B cell (primary cell): ENCODE results near the gene ITSN1. TPM values are rescaled to one million over a fixed set of nuclear protein-coding genes. Genes with fewer than 3 reads are reported as not detected.

ENCODE experiments used
- ATAC-seq: fragments of 200-7000 bp; cut with Tn5 transposase; one replicate; pipeline ENCODE4 v1.10.0; 2021; ENCODE audit warnings: low read depth, mild to moderate bottlenecking, moderate number of reproducible peaks, moderate library complexity
- CTCF ChIA-PET: fragments of 350-600 bp; sonication (Branson Sonifier 250); formaldehyde crosslinking; loops from one replicate; lab custom pipeline; 2021; ENCODE audit warnings: antibody characterized with exemption, inconsistent platforms; lab: Charles Lee
- POLR2A ChIA-PET: fragments of 350-600 bp; sonication (Branson Sonifier 250); formaldehyde crosslinking; loops from one replicate; lab custom pipeline; 2021; ENCODE audit warnings: antibody characterized with exemption; lab: Charles Lee
- DNase-seq: peaks from one replicate; pipeline ENCODE4 v3.0.0; 2013
- H2AFZ ChIP-seq: 2 replicates; pipeline ENCODE4 v1.6.1; 2012; ENCODE audit warnings: mild to moderate bottlenecking, low read depth, low read length; ENCODE audit not compliant: insufficient read depth, poor library complexity, severe bottlenecking
- H3K27ac ChIP-seq, 2 donors: 1 replicate in 1 of 2; 2 replicates in 1 of 2; pipeline ENCODE4 v1.5.1; 2012 to 2013; ENCODE audit warnings: low read length in 2 of 2, mild to moderate bottlenecking in 2 of 2, moderate library complexity in 1 of 2
- H3K27me3 ChIP-seq, 4 experiments: fragments of 200-600 bp in 1 of 4; sonication (generic) in 1 of 4; replicated peaks in 1 of 4; 1 replicate in 2 of 4; 2 replicates in 2 of 4; pipeline versions ENCODE4 v1.6.1 to v1.7.0; 2013 to 2016; ENCODE audit warnings: low read length in 3 of 4, mild to moderate bottlenecking in 2 of 4, mixed read lengths in 1 of 4, moderate library complexity in 1 of 4; ENCODE audit not compliant: insufficient read depth in 4 of 4, control insufficient read depth in 3 of 4; ENCODE audit errors: control extremely low read depth in 1 of 4
- H3K36me3 ChIP-seq, 2 experiments: replicated peaks in 1 of 2; 1 replicate in 1 of 2; 2 replicates in 1 of 2; pipeline versions ENCODE4 v1.6.1 to v1.7.1; 2013; ENCODE audit warnings: low read length in 1 of 2; ENCODE audit not compliant: insufficient read depth in 2 of 2, control insufficient read depth in 1 of 2; ENCODE audit errors: control extremely low read depth in 1 of 2, extremely low read depth in 1 of 2
- H3K4me1 ChIP-seq, 2 donors: fragments of 200-600 bp in 1 of 2; sonication (generic) in 1 of 2; 1 replicate in 1 of 2; 2 replicates in 1 of 2; pipeline versions ENCODE4 v1.5.1 to v1.6.1; 2013 to 2017; ENCODE audit warnings: low read length in 2 of 2; ENCODE audit not compliant: control insufficient read depth in 2 of 2, insufficient read depth in 2 of 2
- H3K4me2 ChIP-seq: replicated peaks from 2 replicates; pipeline ENCODE3; 2012; ENCODE audit warnings: mild to moderate bottlenecking, low read depth, low read length; ENCODE audit not compliant: poor library complexity, severe bottlenecking
- H3K4me3 ChIP-seq, 5 experiments: fragments of 200-600 bp in 1 of 5; sonication (generic) in 1 of 5; 1 replicate in 3 of 5; 2 replicates in 2 of 5; pipeline versions ENCODE4 v1.5.1 to v1.7.0; 2011 to 2016; ENCODE audit warnings: low read length in 4 of 5, mild to moderate bottlenecking in 4 of 5, low read depth in 2 of 5, control low read depth in 1 of 5, moderate library complexity in 1 of 5; ENCODE audit not compliant: insufficient read depth in 1 of 5; ENCODE audit errors: control extremely low read depth in 1 of 5, extremely low read depth in 1 of 5
- H3K79me2 ChIP-seq: fragments of 200-600 bp; sonication (generic); one replicate; pipeline ENCODE4 v1.6.0; 2016; ENCODE audit warnings: low read length; ENCODE audit not compliant: control insufficient read depth, insufficient read depth
- H3K9ac ChIP-seq: fragments of 200-600 bp; sonication (generic); 2 replicates; pipeline ENCODE4 v1.6.1; 2017; ENCODE audit warnings: mild to moderate bottlenecking, low read length, moderate library complexity
- H3K9me3 ChIP-seq, 3 donors: one replicate each; pipeline versions ENCODE4 v1.6.1 to v1.7.1; 2013; ENCODE audit warnings: low read length in 2 of 3; ENCODE audit not compliant: control insufficient read depth in 2 of 3, insufficient read depth in 1 of 3; ENCODE audit errors: control extremely low read depth in 1 of 3
- H4K20me1 ChIP-seq: 2 replicates; pipeline ENCODE4 v1.6.0; 2012; ENCODE audit warnings: mild to moderate bottlenecking, low read length; ENCODE audit not compliant: insufficient read depth, control insufficient read depth, poor library complexity, severe bottlenecking
- H3K27ac Mint-ChIP-seq: one replicate; pipeline ENCODE4 v1.8.0; 2021; ENCODE audit warnings: mixed read lengths
- H3K27me3 Mint-ChIP-seq: one replicate; pipeline ENCODE4 v1.8.0; 2021; ENCODE audit warnings: mixed read lengths
- H3K4me1 Mint-ChIP-seq: one replicate; pipeline ENCODE4 v1.8.0; 2021; ENCODE audit warnings: mixed read lengths
- H3K4me3 Mint-ChIP-seq: one replicate; pipeline ENCODE4 v1.8.0; 2021; ENCODE audit warnings: mixed read lengths
- H3K9me3 Mint-ChIP-seq: one replicate; pipeline ENCODE4 v1.8.0; 2022; ENCODE audit warnings: mixed read lengths; ENCODE audit not compliant: insufficient read depth
- EZH2 ChIP-seq: IDR thresholded peaks from 2 replicates; pipeline ENCODE4 v1.6.1; 2012; ENCODE audit warnings: borderline replicate concordance, low read depth, mild to moderate bottlenecking, moderate library complexity, low read length; ENCODE audit not compliant: insufficient read depth, poor library complexity, severe bottlenecking
- WGBS: methylation state at CpG from one replicate; pipeline ENCODE4 v1.1.5; 2013; ENCODE audit warnings: missing lambda C conversion rate; ENCODE audit not compliant: insufficient coverage; 5-methylcytosine and 5-hydroxymethylcytosine counted together
- intact Hi-C: fragments of 100-400 bp; cut with micrococcal nuclease; formaldehyde crosslinking; loops from one replicate; pipeline ENCODE4 v1.10.0; 2022
- polyA plus RNA-seq: library from polyadenylated mRNA; depleted of rRNA; stranded (reverse); fragments of >200 nt; gene quantifications from 2 replicates; pipeline ENCODE4 v1.2.3, GENCODE V29; 2012
- total RNA-seq, 2 donors: library from RNA; stranded (reverse); fragments of 120-200 nt in 1 of 2; gene quantifications; 1 replicate in 1 of 2; 2 replicates in 1 of 2; pipeline versions ENCODE4 v1.2.3 to v1.2.4, GENCODE V29; 2013 to 2022
- TF ChIP-seq, protein P1 (sequence below): fragments of 200-600 bp; IDR thresholded peaks from one replicate; pipeline ENCODE4 v1.8.0; 2022; ENCODE audit warnings: antibody characterized with exemption, mild to moderate bottlenecking

The ITSN1 gene
- total and polyA plus RNA-seq, 2 donors (not counting 1 experiment from before 2014, with no cell fraction given): 0.31 to 2.4 TPM

DNA sequence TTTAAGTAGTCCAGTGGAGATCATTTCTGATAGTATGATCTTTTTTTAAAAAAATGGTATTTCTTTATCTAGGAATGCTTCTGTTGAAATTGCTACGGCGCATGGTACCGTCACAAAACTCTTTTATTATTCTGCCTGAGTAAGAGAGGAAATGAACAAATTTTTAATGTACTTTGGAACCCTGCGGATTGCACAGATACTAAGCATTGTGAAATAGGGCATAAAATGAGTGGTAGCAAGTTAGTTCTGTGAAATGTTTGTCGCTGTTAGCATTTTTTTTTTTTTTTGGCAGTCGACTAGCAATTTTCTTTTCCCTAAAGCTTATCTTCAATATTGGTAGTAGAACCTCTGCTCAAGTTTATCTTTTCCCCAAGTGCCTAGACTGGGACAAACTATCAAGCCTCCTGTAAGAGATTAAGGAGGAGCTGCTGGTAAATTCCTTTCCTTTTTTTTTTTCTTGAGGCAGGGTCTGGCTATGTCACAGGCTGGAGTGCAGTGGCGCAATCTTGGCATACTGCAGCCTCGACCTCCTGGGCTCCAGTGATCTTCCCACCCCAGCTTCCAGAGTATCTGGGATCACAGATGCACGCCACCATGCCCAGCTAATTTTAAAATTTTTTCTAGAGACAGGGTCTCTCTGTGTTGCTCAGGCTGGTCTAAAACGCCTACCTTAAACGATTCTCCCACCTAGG is 2.2 kb downstream of the ITSN1 start:
- Histone ChIP-seq H3K9ac (no peak overlapping the region), H3K9me3 (no peaks in the 10 kb centered on the region), H3K79me2 (peaks cover 15% of the 10 kb centered on the region), H3K4me2 (no peak overlapping the region), H3K4me1 (peaks cover 16 to 20% of the 10 kb centered on the region in 2 donors), H2AFZ (no peak overlapping the region), H3K36me3 (no peaks in the 10 kb centered on the region), H3K27me3 (peaks cover 0 to 27% (median 19%) of the 10 kb centered on the region in 4 experiments), H3K4me3 (no peak overlapping the region), H3K27ac (no peak overlapping the region), H4K20me1 (no peaks in the 10 kb centered on the region)
- Mint-ChIP-seq H3K4me1 (peaks cover 20% of the 10 kb centered on the region), H3K27me3 (peaks cover 27% of the 10 kb centered on the region), H3K27ac (no peak overlapping the region), H3K9me3 (no peaks in the 10 kb centered on the region), H3K4me3 (no peak overlapping the region)
- 96% methylated on average over 6 of the region's 11 CpGs for WGBS
- ChIA-PET CTCF (interaction anchor here (0.5 to 1.9 kb wide), 2 partner anchors 39 to 455 kb away, joined by 3 to 6 read pairs; no protein-coding TSS in a partner anchor), POLR2A (interaction anchor here (0.7 kb wide), 1 partner anchor 99 kb away, joined by 5 read pairs; no protein-coding TSS in a partner anchor)
- intact Hi-C loops: loop anchor here (5.0 kb wide), 2 partner anchors 917 to 1367 kb away; partner anchors contain the start of genes MIS18A and SYNJ1
- DNase-seq (no peak), ATAC-seq (no peak)
- no peak for TF ChIP-seq EZH2
- TF ChIP-seq, protein P1, sequence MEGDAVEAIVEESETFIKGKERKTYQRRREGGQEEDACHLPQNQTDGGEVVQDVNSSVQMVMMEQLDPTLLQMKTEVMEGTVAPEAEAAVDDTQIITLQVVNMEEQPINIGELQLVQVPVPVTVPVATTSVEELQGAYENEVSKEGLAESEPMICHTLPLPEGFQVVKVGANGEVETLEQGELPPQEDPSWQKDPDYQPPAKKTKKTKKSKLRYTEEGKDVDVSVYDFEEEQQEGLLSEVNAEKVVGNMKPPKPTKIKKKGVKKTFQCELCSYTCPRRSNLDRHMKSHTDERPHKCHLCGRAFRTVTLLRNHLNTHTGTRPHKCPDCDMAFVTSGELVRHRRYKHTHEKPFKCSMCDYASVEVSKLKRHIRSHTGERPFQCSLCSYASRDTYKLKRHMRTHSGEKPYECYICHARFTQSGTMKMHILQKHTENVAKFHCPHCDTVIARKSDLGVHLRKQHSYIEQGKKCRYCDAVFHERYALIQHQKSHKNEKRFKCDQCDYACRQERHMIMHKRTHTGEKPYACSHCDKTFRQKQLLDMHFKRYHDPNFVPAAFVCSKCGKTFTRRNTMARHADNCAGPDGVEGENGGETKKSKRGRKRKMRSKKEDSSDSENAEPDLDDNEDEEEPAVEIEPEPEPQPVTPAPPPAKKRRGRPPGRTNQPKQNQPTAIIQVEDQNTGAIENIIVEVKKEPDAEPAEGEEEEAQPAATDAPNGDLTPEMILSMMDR: no peak

DNA sequence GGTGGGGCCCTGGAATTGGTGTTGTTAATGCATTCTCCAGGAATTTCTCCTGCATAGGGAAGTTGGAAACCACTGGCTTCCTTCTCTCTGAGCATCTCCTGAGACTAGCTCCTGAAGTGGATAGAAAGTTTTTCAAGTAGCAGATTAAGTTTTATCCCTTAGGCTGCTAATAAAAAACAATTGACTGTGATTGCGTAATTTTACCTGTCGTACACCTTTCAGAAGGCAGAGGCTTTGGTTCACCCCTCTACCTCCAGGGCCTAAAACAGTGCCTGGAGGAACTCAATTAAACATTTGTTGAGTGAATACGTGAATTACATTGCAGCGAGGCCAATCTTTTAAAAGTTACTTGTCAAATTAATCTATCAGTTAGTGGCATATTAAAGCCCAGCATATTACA is 3.4 kb downstream of the ITSN1 start:
- no peaks in the 10 kb centered on the region for H3K9me3 ChIP-seq
- peaks cover 4% of the 10 kb centered on the region for H3K79me2 ChIP-seq
- no peak overlapping the region for H3K4me2 ChIP-seq
- peaks cover 30% of the 10 kb centered on the region for H3K27me3 Mint-ChIP-seq
- H3K4me1 ChIP-seq: peaks cover 13 to 14% of the 10 kb centered on the region in 2 donors
- ChIA-PET CTCF (no interaction called here), POLR2A (no interaction called here)
- H3K27ac Mint-ChIP-seq: no peak overlapping the region
- H3K4me3 Mint-ChIP-seq: no peak overlapping the region
- ATAC-seq (no peak), DNase-seq (no peak)
- H3K4me3 ChIP-seq: no peak overlapping the region
- no peaks in the 10 kb centered on the region for H3K36me3 ChIP-seq
- H3K27ac ChIP-seq: no peak overlapping the region
- H3K4me1 Mint-ChIP-seq: peaks cover 16% of the 10 kb centered on the region
- no peak overlapping the region for H3K9ac ChIP-seq
- peaks cover 0 to 27% (median 19%) of the 10 kb centered on the region in 4 experiments for H3K27me3 ChIP-seq
- WGBS: no CpG with 5 or more reads among the region's 4 CpGs
- H3K9me3 Mint-ChIP-seq: no peaks in the 10 kb centered on the region
- no peak overlapping the region for H2AFZ ChIP-seq
- no peaks in the 10 kb centered on the region for H4K20me1 ChIP-seq
- TF ChIP-seq, protein P1: no peak
- no peak for TF ChIP-seq EZH2
- intact Hi-C loops: no loop called here
